ENCODE measurements around the gene GPR32. TPM values are rescaled to one million over a fixed set of nuclear protein-coding genes. Genes with fewer than 3 reads are reported as not detected.
"Not testable (repeated sequence)": the region's sequence is repeated elsewhere in the genome, so short reads cannot be mapped to it uniquely, and the experiment has no call there.

GPR32 gene
- total RNA-seq, 1 donor from 2014 or later, result not detected

DNA sequence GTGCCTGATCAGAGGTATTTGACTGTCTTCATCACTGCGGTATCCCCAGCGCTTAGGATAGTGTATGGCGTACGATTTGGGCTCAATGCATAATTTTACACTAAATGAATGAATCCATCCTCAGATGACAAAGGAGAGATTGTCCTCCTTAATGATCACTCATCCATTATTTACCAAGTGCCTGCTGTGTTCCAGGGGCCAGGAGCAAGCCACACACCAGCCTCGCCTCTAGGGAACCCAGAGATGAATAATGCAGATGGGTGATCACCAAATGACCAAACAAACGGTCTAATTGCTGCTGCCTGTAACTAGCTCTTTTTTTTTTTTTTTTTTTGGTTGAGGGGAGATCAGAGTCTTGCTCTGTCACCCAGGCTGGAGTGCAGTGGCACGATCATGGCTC is 5.9 kb upstream of the GPR32 start:
- no peak for DNase-seq (ENCODE audit: extremely low spot score, unreplicated experiment)

DNA sequence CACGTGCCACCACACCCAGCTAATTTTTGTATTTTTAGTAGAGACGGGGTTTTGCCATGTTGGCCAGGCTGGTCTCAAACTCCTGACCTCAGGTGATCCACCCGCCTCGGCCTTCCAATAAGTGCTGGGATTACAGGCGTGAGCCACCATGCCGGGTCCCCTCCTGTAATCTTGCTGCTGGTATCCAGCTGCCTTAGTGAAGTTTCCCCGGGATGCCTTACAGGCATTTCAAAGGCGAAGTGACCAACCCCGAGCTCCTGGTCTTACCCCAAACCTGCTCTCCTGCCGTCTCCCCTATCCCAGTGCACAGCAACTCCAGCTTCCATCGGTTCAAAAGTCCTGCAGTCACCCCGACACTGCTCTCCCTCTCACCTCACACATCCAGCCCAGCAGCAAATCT is 3.5 kb upstream of the GPR32 start:
- not testable (repeated sequence) for H3K27ac Mint-ChIP-seq (ENCODE audit: unreplicated experiment); H3K4me3 Mint-ChIP-seq (ENCODE audit: unreplicated experiment); DNase-seq (ENCODE audit: extremely low spot score, unreplicated experiment); H3K4me1 Mint-ChIP-seq (ENCODE audit: unreplicated experiment); H3K27me3 Mint-ChIP-seq (ENCODE audit: unreplicated experiment); H3K9me3 Mint-ChIP-seq (ENCODE audit: unreplicated experiment); H3K36me3 Mint-ChIP-seq (ENCODE audit: unreplicated experiment)

More for the DNA sequence above, 5.9 kb upstream of the GPR32 start:
- H3K4me3 Mint-ChIP-seq (ENCODE audit: unreplicated experiment), result no peak overlapping the region
- H3K27me3 Mint-ChIP-seq (ENCODE audit: unreplicated experiment), result peaks cover 2% of the 10 kb centered on the region
- H3K36me3 Mint-ChIP-seq (ENCODE audit: unreplicated experiment), result no peaks in the 10 kb centered on the region
- TF ChIP-seq, protein P1, sequence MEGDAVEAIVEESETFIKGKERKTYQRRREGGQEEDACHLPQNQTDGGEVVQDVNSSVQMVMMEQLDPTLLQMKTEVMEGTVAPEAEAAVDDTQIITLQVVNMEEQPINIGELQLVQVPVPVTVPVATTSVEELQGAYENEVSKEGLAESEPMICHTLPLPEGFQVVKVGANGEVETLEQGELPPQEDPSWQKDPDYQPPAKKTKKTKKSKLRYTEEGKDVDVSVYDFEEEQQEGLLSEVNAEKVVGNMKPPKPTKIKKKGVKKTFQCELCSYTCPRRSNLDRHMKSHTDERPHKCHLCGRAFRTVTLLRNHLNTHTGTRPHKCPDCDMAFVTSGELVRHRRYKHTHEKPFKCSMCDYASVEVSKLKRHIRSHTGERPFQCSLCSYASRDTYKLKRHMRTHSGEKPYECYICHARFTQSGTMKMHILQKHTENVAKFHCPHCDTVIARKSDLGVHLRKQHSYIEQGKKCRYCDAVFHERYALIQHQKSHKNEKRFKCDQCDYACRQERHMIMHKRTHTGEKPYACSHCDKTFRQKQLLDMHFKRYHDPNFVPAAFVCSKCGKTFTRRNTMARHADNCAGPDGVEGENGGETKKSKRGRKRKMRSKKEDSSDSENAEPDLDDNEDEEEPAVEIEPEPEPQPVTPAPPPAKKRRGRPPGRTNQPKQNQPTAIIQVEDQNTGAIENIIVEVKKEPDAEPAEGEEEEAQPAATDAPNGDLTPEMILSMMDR (IDR thresholded peaks at IDR 0.05), result no peak
- no peak overlapping the region for H3K27ac Mint-ChIP-seq (ENCODE audit: unreplicated experiment)
- H3K4me1 Mint-ChIP-seq (ENCODE audit: unreplicated experiment), result no peaks in the 10 kb centered on the region
- no peaks in the 10 kb centered on the region for H3K9me3 Mint-ChIP-seq (ENCODE audit: unreplicated experiment)

DNA sequence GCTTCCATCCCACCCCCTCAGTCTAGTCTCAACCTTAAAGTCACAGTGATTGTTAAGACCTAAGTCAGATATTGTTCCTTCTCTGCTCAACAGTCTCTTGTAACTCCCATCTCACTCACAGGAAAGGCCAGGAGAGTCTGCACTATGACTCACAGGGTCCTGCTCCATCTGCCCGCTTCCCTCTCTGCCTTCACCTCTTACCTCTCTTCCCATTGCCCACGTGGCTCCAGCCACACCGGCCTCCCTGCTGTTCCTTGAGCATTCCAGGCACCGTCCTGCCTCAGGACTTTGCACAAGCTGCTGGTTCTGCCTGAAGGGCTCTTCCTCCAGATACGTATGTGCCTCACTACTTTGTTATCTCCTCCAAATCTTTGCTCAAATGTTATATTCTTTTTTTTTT is 3.0 kb upstream of the GPR32 start:
- not testable (repeated sequence) for H3K4me1 Mint-ChIP-seq (ENCODE audit: unreplicated experiment); H3K36me3 Mint-ChIP-seq (ENCODE audit: unreplicated experiment); H3K4me3 Mint-ChIP-seq (ENCODE audit: unreplicated experiment); H3K9me3 Mint-ChIP-seq (ENCODE audit: unreplicated experiment); H3K27me3 Mint-ChIP-seq (ENCODE audit: unreplicated experiment); DNase-seq (ENCODE audit: extremely low spot score, unreplicated experiment); H3K27ac Mint-ChIP-seq (ENCODE audit: unreplicated experiment)

DNA sequence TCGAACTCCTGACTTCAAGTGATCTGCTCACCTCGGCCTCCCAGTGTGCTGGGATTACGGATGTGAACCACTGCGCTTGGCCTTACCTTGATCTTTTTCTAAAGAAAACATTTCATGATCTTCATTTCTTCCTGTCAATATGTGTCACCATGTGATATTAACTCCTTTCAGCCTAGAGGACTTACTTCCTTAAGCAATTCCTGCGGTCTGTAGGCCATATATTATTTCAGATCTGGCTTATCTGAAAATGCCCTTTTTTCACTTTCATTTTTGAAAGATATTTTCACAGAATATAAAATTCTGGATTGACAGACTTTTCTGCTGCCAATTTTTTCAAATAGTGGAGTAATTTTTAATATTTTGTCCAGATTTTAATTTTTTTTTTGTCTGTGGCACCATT is 2.0 kb upstream of the GPR32 start:
- no peaks in the 10 kb centered on the region for H3K36me3 Mint-ChIP-seq (ENCODE audit: unreplicated experiment)
- no peak for DNase-seq (ENCODE audit: extremely low spot score, unreplicated experiment)
- TF ChIP-seq, protein P1 (IDR thresholded peaks at IDR 0.05), result no peak
- H3K9me3 Mint-ChIP-seq (ENCODE audit: unreplicated experiment), result no peaks in the 10 kb centered on the region
- no peaks in the 10 kb centered on the region for H3K4me1 Mint-ChIP-seq (ENCODE audit: unreplicated experiment)
- no peak overlapping the region for H3K4me3 Mint-ChIP-seq (ENCODE audit: unreplicated experiment)
- peaks cover 2% of the 10 kb centered on the region for H3K27me3 Mint-ChIP-seq (ENCODE audit: unreplicated experiment)
- H3K27ac Mint-ChIP-seq (ENCODE audit: unreplicated experiment), result no peak overlapping the region

- TF ChIP-seq, protein P1 (IDR thresholded peaks at IDR 0.05), result no peak
These were observed 624 bp downstream of the GPR32 start for GRCh38 chr19:50770888-50771287.

GRCh38 chr19:50772476-50772875 is 2.2 kb downstream of the GPR32 start:
- TF ChIP-seq, protein P1 (IDR thresholded peaks at IDR 0.05), result no peak
- H3K27ac Mint-ChIP-seq (ENCODE audit: unreplicated experiment), result no peak overlapping the region
- peaks cover 3% of the 10 kb centered on the region for H3K27me3 Mint-ChIP-seq (ENCODE audit: unreplicated experiment)
- H3K9me3 Mint-ChIP-seq (ENCODE audit: unreplicated experiment), result no peaks in the 10 kb centered on the region
- no peaks in the 10 kb centered on the region for H3K4me1 Mint-ChIP-seq (ENCODE audit: unreplicated experiment)
- H3K4me3 Mint-ChIP-seq (ENCODE audit: unreplicated experiment), result no peak overlapping the region
- H3K36me3 Mint-ChIP-seq (ENCODE audit: unreplicated experiment), result no peaks in the 10 kb centered on the region
- no peak for DNase-seq (ENCODE audit: extremely low spot score, unreplicated experiment)

More at GRCh38 chr19:50770888-50771287, 624 bp downstream of the GPR32 start:
- DNase-seq (ENCODE audit: extremely low spot score, unreplicated experiment), result no peak
- H3K27me3 Mint-ChIP-seq (ENCODE audit: unreplicated experiment), result no peaks in the 10 kb centered on the region
- no peak overlapping the region for H3K27ac Mint-ChIP-seq (ENCODE audit: unreplicated experiment)
- no peaks in the 10 kb centered on the region for H3K36me3 Mint-ChIP-seq (ENCODE audit: unreplicated experiment)
- no peak overlapping the region for H3K4me3 Mint-ChIP-seq (ENCODE audit: unreplicated experiment)
- no peaks in the 10 kb centered on the region for H3K4me1 Mint-ChIP-seq (ENCODE audit: unreplicated experiment)
- H3K9me3 Mint-ChIP-seq (ENCODE audit: unreplicated experiment), result no peaks in the 10 kb centered on the region

DNA sequence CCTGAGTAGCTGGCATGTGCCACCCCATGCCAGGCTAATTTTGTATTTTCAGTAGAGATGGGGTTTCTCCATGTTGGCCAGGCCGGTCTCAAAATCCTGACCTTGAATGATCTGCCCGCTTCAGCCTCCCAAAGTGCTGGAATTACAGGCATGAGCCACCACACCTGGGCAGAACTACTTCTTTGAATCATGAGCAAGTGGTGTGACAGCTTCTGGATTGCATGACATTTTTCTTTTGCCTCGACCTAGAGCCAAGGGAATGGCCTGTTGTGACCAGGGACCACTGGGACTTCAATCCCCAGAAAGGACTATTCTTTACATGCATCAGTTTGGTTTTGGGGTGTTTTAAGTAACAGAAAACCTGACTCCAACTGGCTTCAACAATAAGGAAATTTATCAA is 2.6 kb downstream of the GPR32 start:
- H3K9me3 Mint-ChIP-seq (ENCODE audit: unreplicated experiment); H3K4me3 Mint-ChIP-seq (ENCODE audit: unreplicated experiment); H3K4me1 Mint-ChIP-seq (ENCODE audit: unreplicated experiment); H3K27ac Mint-ChIP-seq (ENCODE audit: unreplicated experiment); H3K27me3 Mint-ChIP-seq (ENCODE audit: unreplicated experiment); DNase-seq (ENCODE audit: extremely low spot score, unreplicated experiment); H3K36me3 Mint-ChIP-seq (ENCODE audit: unreplicated experiment): not testable (repeated sequence)

DNA sequence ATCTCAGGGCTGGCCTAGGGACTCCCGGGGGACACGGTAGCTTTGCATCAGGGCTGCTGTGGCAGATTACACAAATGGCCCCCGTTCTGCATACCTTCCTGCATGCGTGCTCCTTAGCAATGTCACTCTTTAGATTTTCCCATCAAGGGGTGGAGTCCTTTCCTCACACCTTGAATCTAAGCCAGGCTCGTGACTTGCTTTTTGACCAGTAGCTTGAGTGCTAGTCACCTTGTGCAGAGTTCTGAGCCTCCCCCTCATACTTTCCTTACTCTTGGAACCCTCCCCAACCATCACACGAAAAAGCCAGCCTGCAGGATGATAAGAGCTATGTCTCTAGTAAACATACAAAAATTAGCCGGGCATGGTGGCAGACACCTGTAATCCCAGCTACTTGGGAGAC is 3.2 kb downstream of the GPR32 start:
- H3K27me3 Mint-ChIP-seq (ENCODE audit: unreplicated experiment), result peaks cover 13% of the 10 kb centered on the region
- H3K27ac Mint-ChIP-seq (ENCODE audit: unreplicated experiment), result not testable (repeated sequence)

More for the DNA sequence above, 3.2 kb downstream of the GPR32 start:
- not testable (repeated sequence) for H3K4me1 Mint-ChIP-seq (ENCODE audit: unreplicated experiment); H3K4me3 Mint-ChIP-seq (ENCODE audit: unreplicated experiment); H3K9me3 Mint-ChIP-seq (ENCODE audit: unreplicated experiment); DNase-seq (ENCODE audit: extremely low spot score, unreplicated experiment); H3K36me3 Mint-ChIP-seq (ENCODE audit: unreplicated experiment)

Measured in osteocyte (in vitro differentiated cells).